GM19463 (cell line): ENCODE measurements around the gene PTPMT1.

Experiments used
- ATAC-seq: cut with Tn5 transposase; IDR thresholded peaks from one replicate; pipeline ENCODE4 v1.9.1; 2021; ENCODE audit warnings: mild to moderate bottlenecking, moderate library complexity; ENCODE audit not compliant: unreplicated experiment

PTPMT1 gene

DNA sequence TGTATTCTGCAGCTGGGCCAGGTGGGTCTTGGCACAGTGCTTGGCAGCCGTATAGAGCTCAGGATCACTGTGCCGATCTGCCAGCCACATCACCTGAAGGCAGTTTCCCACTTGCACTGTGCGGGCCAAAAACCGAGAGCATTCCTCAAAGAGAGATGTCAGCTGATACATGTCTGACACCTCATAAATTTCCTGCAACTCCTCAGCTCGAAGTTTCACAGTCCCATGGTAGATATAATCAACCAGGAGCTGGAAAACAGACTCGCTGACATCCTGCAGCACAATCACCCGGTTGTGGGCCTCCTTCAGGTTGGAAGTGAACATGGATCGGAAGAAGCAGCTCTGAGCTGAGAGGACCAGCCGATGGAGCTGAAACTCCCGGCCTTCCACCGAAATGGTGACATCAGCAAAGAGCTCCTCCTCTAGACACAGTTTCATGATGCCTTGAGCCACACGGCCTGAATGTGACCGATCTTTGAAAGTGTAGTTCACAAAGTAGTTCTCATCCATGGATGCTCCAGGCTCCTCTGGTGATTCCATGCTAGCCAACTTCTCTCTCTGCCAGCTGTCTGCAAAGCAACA, 12.2 kb downstream of the PTPMT1 start:
- ATAC-seq: no peak

DNA sequence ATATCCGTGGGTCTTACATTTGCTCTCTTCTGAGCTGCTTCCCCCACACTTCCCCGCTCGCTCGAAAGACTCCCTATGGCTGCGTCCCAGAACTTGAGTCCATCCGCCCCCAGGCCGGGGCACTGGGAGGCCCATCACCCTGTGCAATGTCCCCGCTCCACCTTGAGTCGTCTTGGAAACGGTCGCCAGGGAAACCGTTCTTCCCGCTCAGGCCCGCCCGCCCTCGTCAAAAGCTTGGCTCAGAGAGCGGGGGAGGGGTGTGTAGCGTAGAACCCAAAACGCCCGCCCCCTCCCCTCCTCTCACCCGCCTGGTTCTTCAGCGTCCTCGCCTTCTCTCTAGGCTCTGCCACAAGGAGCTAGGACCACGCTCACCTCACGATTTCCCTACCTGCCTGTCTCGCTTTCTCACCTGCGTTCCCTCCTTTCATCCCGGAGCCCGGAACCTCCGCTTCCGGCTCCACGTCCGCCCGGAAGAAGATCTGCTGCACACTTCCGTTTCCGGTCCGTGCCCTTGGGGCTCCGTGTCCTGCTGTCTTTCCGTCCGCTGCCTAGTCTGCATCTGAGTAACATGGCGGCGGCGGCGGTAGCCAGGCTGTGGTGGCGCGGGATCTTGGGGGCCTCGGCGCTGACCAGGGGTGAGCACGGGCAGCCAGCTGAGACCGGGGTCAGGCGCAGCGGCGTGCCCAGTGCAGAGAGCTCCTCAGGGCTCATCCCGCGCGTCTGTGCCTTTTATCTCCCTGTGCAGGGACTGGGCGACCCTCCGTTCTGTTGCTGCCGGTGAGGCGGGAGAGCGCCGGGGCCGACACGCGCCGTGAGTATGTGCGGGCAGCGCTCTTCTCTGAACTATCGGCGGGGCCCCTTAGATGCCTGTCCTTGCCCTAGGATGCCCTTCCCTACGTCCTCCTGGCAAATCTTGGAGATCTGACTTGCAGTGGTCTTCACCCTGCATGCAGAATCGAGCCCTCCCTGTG, 13.4 kb downstream of the PTPMT1 start, which contains the start of the genes KBTBD4 and NDUFS3:
KBTBD4 (minus strand) TSS at position 447 of the 971 bp plus-strand sequence; CDS start at position 428, 19 bp downstream.
NDUFS3 (plus strand) TSS at position 551 of the 971 bp plus-strand sequence; CDS start at position 569, 18 bp downstream.
- ATAC-seq: peak; percentile 93

DNA sequence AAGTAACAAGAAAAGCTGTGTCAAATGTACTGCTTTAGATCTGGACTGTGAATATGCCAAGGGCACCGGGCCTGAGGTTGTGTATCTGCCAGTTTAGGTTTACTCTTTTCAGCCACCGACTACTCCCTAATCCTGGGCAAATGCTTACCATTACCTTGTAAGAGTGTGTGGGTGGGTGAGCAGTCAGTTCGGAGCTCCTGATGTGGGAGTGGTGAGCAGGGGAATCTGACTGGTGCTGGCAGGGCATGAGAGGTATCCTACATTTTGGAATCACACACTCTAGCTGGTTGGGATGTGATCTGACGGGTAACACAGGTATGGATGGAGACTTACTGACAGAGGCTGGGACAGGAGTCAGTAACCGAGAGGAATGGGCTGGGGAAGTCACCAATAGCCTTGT, 18.4 kb downstream of the PTPMT1 start:
- ATAC-seq: no peak

DNA sequence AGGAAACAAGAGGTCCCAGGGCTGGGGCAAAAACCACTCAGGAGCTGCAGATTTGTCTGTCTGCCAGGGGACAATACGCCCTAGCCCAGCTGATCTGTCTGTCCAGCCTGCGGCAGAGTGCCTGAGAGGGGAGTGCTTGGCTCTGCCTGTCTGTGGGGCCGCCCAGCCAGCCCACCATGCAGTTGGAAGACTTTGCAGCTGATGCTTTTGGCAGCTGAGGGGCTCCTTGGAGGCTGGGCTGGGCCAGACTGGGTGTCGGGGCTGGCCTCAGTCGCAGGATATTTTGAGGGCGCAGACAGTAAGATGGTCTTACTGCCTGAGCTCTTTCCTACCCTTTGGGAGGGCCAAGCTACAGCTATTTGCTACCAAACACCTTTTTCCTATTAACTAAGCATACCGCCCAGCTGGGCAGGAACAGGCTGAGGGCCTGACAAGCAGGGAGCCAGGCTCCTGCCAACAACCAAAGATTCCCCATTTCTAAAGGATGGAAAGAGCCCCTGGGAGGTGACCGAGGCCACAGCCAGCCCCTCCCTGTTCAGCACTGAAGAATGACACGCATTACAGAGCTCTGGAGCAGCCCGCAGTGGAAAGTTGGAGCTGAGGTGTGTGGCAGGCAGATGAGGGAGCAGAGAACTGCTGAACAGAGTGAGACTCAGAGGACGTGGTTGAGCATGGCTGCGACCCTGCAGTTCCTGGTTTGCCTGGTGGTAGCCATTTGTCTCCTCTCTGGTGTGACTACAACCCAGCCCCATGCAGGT, 20.9 kb downstream of the PTPMT1 start, which contains the start of gene FAM180B:
FAM180B (plus strand) TSS at position 581 of the 758 bp plus-strand sequence; CDS start at position 672, 91 bp downstream.
- no peak for ATAC-seq

DNA sequence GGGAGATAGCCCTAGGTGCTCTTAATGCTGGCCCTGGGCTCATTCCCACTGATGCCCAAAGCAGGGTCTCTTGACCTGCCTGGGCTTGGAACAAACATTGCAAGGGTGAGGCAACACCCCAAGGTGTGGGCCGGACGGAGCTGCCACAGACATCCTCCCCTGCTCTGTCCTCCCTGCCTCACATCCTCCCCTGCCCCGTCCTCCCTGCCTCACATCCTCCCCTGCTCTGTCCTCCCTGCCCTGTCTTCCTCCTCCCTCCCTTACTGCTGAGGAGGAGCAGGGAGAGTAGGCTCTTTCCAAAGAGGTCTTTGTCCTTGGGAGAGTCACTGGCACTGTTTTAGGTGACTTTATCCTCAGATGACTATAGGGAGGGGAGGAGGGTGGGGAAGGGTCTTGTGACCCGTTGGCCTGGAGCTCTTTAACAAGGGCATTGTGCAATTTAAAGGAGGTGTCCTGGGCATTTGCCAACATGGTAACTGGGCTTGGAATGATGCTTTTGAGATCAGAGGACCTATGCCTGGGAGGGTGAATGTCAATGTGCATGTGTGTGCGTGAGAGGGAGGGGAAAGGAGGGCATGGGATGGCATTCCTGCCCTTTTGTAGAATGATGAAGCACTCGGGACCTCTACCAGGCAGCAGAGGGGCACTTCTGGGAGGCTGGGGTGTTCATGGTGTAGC, 21.8 kb downstream of the PTPMT1 start:
- ATAC-seq: no peak

DNA sequence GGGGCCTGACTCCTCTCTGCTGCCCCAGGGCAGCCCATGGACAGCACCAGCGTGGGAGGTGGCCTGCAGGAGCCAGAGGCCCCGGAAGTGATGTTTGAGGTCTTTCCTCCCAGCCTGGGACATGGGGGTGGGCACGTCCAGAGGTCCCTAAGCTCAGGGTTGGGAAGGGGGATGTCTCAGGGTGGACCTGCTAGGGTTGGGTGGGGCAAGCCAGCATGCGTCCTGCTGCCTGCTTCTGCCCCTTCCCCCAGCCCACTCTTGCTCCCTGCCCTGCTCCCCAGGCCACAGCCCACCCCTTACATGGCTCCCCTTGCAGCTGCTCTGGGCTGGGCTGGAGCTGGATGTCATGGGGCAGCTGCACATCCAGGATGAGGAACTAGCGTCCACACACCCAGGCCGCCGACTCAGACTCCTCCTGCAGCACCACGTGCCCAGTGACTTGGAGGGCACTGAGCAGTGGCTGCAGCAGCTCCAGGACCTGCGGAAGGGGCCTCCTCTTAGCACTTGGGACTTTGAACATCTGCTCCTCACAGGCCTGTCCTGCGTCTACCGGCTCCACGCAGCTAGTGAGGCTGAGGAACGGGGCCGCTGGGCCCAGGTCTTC, 22.4 kb downstream of the PTPMT1 start:
- ATAC-seq: no peak

DNA sequence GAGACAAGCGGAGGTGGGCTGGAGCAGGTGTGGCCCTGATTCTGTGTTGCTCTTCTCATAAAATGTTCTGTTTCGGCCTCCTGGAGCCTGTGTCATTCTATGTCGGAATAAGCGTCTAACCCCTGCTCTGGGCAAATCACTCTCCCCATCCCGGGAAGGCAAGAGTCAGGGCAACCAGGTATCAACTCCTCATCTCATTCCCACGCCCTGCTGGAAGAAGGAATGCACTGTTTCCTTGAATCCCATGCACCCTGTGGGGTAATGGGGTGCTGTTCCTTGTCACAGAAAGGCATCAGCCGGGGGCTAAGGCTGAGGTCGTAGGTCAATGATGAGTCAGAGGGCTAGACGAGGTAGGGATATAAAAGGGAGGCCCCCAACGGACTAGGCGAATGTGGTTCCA, 23.7 kb downstream of the PTPMT1 start:
- no peak for ATAC-seq

DNA sequence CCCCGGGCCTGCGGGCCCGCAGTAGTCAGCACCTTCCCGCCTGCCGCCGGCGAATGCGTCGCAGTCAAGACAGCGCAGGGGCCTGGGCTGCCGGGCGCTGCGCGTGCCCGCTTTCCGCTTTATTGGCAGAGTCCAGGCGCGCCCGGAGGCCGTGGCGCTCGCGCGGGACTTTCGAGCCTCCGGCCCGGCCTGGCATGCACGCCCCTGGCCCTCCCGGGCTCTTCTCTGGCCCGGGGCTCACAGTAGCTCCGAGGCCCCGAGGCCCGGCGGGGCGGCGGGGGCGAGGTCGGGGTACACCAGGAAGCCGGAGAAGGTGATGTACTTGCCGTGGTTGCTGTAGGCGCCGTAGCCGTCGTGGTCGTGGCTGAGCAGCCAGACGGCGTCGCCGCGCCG, 24.2 kb downstream of the PTPMT1 start:
- no peak for ATAC-seq

DNA sequence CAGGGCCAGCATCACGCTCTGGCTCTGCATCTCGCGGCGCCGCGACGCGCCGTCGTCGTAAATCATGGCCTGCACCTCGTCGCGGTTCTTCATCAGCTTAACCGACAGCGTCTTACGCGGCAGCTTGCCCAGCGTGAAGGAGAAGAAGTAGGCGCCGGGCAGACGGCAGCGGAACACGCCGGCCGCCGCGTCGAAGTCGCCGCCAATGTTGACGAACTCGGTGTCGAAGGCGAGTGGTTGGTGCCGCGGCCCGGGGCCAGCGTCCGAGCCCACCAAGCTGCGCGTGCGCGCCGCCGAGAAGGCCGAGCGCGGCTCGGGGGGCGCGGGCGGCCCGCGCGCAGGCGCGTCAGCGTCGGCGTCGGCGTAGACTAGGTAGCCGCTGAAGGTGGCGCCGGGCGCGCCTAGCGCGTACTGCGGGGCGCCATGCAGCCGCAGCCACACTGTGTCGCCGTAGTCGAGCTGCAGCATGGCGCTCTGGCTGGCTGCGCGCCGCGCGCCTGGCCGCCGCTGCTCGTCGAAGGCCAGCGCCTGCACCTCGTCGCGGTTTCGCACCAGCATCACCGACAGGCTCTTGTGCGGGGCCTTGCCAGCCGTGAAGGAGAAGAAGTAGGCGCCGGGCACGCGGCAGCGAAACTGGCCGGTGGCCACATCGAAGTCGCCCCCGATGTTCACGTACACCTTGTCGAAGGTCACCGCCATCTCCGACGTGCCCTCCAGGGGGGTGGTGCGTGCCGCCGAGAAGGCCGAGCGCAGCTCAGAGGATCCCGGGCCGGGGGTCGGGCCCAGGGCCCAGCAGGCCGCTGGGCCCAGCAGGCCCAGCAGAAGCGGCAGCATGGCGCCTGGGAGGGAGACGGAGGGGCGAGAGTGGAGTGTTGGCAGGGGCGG, 24.8 kb downstream of the PTPMT1 start:
- no peak for ATAC-seq

DNA sequence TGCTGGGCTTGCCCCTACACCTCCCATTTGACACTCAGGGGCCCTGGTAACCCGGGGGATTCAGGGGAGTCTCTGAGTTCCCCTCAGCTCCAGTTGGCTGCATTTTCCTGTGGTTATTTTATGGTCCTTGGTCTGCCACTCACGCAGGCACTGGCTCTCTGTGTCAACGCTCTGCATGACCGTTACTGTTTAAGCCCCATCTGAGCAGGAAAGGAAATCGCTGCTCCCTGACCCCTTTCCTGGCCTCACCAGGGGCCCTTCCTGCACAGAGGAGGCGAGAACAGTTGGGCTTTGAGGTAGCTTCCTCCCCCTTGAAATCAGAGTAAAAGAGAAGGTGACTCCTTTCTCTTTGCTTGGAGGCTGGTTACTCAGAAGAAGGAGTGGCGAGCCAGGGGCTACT, 26.4 kb downstream of the PTPMT1 start:
- ATAC-seq: no peak

DNA sequence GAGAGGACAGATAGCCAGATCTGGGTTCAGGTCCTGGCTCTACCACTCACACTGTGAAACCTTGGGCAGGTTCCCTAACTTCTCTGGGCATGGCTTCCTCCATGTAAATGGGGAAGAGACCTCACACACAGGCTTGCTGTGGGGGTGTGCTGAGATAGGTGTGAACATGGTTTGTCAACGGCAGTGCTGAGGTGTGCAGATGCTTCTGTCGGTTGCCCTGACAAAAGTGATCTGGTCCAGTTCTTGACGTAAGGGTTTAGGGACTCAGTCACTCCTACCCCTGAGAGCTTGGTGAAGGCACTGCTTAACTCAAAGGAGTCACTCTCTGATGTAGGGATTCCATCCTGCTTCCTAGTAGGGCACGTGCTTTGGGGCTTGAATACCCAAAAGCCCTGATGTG, 26.9 kb downstream of the PTPMT1 start:
- ATAC-seq: no peak

DNA sequence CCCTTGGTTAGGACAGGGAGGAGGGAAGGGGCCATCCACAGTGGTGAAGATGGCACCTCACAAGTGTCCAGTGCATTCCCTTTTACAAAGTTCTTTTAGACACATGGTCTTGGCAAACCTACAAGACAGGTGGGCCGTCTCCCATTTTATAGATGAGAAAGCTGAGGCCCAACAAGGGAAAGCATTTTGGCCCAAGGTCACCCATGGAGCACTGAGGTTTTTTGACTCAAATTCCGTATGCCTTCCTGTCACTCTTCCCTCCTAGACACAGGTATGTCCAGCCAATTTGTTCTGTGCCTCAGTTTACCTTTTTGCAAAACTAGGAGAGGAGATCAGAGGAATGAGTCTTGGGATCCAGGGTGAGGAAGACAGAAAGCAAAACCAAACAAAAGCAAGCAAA, 27.6 kb downstream of the PTPMT1 start:
- ATAC-seq: no peak

DNA sequence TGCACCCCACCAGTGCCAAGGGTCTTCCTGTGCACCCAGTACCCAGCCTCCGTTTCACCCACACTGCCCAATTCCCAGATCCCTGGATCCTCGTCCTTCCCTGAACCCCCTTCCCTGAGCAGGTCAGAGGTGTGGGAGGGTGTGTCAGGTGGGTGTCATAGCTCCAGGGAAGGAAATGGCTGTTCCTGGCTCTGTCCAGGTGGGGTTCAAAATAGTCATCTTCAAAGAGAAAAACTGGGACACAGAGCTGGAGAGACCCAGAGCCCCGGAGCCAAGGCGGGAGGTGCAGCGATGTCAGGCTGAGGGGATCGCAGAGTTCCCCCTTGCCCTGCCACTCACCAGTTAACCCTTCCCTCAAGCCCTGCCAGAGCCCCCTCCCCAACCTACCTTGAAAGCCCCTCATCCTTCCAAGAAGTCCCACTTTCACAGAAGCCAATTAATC, 28.1 kb downstream of the PTPMT1 start:
- ATAC-seq: no peak

DNA sequence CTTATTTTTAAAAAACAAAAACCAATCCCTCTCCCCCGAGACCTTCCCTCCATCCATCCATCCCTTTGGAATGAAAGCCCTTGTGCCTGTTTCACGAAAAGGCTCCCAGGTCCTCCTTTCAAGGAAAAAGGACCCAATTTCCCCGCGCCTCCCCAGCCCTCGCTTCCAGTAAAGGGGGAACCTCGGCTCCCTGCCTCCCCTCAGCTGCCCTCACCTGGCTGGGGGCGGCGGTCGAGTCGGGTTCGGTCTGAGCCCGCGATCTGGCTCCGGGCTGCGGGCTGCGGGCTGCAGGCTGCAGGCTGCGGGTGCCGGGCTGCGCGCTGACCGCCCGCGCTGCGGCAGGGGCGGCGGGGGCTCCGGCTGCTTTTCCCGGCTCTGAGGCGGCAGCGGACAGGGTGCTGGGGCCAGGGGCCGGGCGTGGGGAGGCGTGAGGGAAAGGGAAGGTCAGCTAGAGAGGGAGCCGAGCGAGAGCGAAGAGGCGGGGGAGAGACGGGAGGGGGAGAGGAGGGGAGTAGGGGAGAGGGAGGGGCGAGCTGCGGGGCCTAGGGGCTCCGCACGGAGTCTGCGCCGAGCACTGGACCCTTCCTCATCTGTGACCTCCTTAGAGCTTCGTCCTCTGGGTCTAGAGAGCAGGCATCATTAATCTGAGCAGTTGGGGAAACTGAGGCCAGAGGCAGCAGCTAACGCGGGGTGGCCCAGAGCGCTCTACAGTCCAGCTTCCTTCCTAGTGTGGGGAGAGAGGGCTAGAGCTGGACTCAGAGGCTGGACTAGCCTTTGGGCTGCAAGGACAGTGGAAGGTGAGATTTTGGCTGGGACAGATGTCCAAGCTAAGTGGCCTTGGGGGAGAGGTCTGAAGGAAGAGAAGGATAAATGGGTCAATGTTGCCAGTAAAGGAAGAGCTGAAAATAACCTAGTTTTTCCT, 28.8 kb downstream of the PTPMT1 start, which contains the start of gene C1QTNF4:
C1QTNF4 (minus strand) TSS at position 478 of the 922 bp plus-strand sequence. CDS start 3,601 bp downstream, outside the sequence.
- ATAC-seq: no peak

DNA sequence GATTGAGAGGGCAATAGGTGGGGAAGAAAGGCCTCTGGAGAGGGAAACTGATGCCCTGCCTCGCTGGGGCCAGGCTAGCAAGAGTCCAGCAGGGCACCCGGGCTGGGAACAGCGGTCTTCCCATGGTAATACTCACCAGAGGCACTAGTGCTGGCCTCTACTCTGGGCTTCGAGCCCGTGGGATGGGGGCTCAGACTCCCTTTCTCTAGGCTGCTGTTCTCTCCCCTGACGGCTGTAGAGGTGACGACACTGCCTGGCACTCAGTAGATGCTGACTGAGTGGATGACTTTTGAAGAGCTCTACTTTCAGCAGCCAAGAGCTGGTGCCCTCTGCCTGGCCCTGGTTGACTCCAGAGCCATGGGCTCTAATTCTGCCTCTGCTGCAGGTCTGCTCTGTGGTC, 29.6 kb downstream of the PTPMT1 start:
- no peak for ATAC-seq

DNA sequence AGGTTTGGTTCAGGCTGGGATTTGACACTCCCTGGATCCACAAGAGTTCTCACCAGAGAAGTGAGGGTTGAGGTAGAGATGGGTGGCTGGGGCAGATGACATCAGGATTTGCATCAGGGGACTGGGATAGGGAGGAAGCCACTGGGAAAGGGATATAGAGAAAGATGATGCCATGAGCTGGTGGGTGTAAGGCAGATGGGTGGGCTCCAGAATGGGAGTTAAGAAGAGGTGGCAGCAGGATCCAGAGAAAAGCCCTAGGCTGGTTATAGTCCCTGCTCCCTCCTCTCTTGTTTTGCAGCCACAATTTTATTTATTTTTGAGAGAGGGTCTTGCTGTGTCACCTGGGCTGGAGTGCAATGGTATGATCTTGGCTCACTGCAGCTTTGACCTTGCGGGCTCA, 30.6 kb downstream of the PTPMT1 start:
- no peak for ATAC-seq

DNA sequence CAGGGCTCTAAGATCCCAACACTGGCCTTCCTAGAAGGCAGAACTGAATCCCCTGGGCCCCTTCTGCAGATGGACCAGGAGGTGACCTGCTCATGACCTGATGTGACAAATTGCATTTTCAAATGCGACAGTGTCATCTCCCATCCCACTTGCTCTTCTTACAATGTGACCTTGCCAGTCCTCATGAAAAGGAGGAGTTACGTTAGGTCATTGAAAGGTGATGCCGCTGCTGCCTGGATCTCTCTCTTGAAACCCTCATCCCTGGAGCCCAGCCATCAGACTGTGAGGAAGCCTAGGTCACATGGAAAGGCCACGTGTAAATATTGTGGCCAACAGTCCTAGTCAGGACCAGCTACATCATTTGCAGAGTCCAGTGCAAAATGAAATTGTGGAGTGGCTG, 34.5 kb downstream of the PTPMT1 start:
- no peak for ATAC-seq

DNA sequence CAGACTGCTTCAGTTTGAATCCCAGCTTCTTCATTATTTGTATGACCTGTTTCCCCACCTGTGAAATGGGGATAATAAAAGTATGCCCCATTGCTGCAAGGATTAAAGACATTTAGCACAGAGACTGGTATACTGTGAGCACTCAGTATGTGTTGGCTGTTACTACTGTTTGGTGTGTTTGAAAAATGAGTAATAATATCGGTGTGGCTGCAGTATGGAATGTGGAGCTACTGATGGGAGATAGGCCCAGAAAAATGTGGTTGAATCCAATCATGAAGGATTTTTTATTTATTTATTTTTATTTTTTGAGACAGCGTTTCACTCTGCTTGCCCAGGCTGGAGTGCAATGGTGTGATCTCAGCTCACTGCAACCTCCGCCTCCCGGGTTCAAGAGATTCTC, 37.9 kb downstream of the PTPMT1 start:
- ATAC-seq: no peak
